Mucosa of stomach (tissue), 1 donor: Measurements from ENCODE around the gene TANGO6.

Experiments used
- H3K27me3 ChIP-seq: one replicate; pipeline ENCODE4 v1.7.0; 2013; ENCODE audit warnings: mild to moderate bottlenecking, low read length; ENCODE audit not compliant: control insufficient read depth, insufficient read depth
- H3K36me3 ChIP-seq: one replicate; pipeline ENCODE4 v1.7.0; 2013; ENCODE audit warnings: low read length; ENCODE audit not compliant: control insufficient read depth, insufficient read depth
- H3K4me1 ChIP-seq: one replicate; pipeline ENCODE4 v1.7.0; 2013; ENCODE audit warnings: mild to moderate bottlenecking, low read length; ENCODE audit not compliant: control insufficient read depth, insufficient read depth
- H3K4me3 ChIP-seq: one replicate; pipeline ENCODE4 v1.7.0; 2013; ENCODE audit warnings: low read length
- H3K9ac ChIP-seq: one replicate; pipeline ENCODE4 v1.7.0; 2013; ENCODE audit warnings: mild to moderate bottlenecking, low read length, moderate library complexity
- H3K9me3 ChIP-seq: one replicate; pipeline ENCODE4 v1.7.0; 2013; ENCODE audit warnings: mild to moderate bottlenecking, low read length, moderate library complexity; ENCODE audit not compliant: control insufficient read depth
- donor health status: Pancreatic carcinoma.

The TANGO6 gene

DNA sequence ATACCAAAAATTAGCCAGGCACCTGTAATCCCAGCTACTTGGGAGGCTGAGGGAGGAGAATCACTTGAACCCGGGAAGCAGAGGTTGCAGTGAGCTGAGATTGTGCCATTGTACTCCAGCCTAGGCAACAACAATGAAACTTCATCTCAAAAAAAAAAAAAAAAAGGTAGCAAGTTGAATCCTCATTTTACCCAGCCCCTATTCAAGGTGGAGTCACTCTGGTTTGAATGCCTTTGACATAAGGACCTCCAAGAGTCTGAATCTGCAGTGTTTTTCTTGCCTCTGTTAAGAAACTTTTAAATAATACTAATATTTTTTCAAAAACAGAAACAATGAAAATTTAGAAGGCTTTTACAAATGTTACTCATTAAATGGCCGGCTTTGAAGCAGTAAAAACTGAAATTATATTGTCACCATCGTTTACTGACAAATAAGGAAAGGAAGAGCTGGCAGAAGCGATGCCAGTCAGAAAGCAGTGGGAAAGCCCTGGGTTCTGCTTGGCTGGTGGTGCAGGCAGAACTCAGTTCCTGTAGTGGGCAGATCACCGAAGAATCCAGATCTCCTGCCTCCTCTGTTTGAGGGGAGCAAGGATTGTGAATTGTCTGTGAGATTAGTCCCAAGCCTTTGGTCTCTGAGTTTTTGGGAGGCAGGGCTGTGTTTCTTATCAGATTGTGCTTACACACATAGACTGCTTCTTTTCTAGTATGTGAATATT, 162.5 kb downstream of the TANGO6 start:
- no peaks in the 10 kb centered on the region for H3K36me3 ChIP-seq
- H3K9ac ChIP-seq: no peak overlapping the region
- H3K9me3 ChIP-seq: no peaks in the 10 kb centered on the region
- peaks cover 5% of the 10 kb centered on the region for H3K4me1 ChIP-seq
- H3K4me3 ChIP-seq: no peak overlapping the region
- no peaks in the 10 kb centered on the region for H3K27me3 ChIP-seq

DNA sequence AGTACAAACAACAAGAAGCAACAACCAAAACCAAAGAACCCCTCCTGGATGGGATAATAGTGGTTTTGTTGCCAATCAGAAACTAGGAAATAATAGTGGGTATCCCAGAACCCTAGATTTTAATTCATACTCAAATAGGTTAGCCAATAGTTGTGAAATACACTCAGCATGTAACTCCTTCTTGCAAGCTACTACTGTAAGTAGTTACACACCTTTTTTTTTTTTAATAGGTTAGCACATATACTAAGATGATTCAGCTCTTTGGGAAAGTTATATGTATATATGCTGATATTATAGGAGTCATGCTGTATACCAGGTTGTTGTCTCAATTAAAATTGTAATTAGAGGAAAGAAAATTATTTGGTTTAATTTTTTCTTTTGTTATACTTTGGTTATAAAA, 169.6 kb downstream of the TANGO6 start:
- Histone ChIP-seq H3K27me3 (no peaks in the 10 kb centered on the region), H3K36me3 (no peaks in the 10 kb centered on the region), H3K4me3 (no peak overlapping the region), H3K9me3 (no peaks in the 10 kb centered on the region), H3K9ac (no peak overlapping the region), H3K4me1 (peaks cover 12% of the 10 kb centered on the region)

DNA sequence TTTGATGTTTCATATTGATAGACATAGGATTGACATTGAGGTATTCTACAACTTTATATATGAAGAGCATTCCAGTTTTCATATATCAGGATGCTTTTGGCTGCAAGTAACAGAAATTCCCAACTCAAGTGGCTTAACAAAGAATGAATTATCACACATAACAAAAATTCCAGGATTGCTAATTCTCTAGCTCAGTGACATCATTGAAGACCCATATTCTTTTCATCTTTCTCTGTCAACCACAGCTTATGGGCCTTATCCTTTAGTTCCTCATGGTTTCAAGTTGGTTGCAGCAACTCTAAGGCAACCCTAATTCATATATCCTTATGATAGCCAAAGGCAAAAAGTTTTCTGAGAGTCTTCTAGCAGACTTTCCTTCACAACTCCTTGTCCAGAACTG, 170.7 kb downstream of the TANGO6 start:
- no peaks in the 10 kb centered on the region for H3K27me3 ChIP-seq
- H3K4me1 ChIP-seq: peaks cover 12% of the 10 kb centered on the region
- H3K9ac ChIP-seq: no peak overlapping the region
- H3K4me3 ChIP-seq: no peak overlapping the region
- H3K9me3 ChIP-seq: no peaks in the 10 kb centered on the region
- H3K36me3 ChIP-seq: no peaks in the 10 kb centered on the region

DNA sequence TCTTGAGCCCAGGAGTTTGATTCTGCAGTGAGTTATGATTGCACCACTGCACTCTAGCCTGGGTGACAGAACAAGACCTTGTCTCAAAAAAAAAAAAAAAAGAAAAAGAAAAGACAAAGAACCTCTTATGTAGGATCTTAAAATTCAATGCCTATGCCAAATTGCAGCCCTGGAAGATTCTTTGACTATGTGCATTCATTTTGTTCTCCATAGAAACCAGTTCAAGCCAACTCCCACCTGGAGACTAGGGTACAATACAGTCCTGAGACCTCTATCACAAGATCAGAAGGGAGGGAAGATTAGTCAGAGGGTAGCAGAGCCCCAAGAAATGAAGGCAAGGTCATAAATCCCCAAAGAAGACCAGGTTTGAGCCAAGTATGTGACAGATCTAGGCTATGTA, 171.5 kb downstream of the TANGO6 start:
- Histone ChIP-seq H3K9ac (no peak overlapping the region), H3K4me1 (peaks cover 12% of the 10 kb centered on the region), H3K4me3 (no peak overlapping the region), H3K27me3 (no peaks in the 10 kb centered on the region), H3K36me3 (no peaks in the 10 kb centered on the region), H3K9me3 (no peaks in the 10 kb centered on the region)

DNA sequence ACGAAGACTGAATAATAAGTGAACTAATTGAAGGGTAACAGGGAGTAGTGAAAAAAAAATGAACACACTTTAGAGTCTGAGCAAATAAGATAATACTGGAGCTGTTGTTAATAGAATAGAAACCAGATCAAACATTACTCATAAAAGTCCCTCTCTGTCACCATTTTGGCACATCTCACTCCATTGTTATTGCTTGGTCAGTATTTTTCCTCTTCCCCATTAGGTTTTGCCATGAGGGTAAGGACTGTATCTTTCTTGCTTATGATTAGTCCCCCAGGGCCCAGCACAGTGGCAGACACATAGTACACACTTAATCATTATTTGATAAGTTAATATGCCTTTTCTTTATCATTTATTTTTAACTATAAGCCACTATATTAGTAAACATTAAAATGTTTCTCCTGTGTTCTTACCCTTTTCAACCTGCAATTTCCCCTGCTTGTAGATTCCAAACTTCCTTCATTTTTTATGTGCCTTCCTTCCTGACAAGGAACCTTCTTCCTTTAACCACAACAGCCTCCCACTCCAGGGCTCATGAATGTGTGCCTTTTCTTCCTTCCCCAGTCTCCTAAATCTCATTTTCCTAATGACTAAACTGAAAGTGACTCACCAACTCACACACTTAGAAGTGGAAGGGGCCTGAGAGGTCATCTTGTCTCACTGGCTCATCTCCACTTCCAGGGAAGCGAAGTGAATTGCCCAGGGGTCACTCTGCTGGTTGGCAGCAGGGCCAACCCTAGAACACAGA, 173.9 kb downstream of the TANGO6 start:
- H3K4me3 ChIP-seq: no peak overlapping the region
- peaks cover 7% of the 10 kb centered on the region for H3K4me1 ChIP-seq
- no peaks in the 10 kb centered on the region for H3K9me3 ChIP-seq
- H3K36me3 ChIP-seq: no peaks in the 10 kb centered on the region
- no peaks in the 10 kb centered on the region for H3K27me3 ChIP-seq
- no peak overlapping the region for H3K9ac ChIP-seq

DNA sequence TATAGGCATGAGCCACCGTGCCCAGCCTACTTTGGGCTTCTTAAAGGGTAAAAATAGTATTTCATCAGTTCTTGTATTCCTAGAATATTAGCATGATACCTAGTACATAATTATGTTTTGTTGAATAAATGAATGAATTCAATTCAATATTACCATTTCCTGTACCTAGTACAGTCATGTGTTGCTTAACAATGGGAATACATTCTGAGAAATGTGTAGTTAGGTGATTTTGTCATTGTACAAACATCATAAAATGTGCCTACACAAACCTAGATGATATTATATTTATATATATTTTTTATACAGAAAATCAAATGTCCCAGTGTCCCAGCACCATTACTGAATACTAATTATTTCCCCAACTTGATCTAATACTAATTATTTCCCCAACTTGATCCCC, 176.5 kb downstream of the TANGO6 start:
- Histone ChIP-seq H3K9ac (no peak overlapping the region), H3K36me3 (no peaks in the 10 kb centered on the region), H3K4me1 (peaks cover 7% of the 10 kb centered on the region), H3K4me3 (no peak overlapping the region), H3K9me3 (no peaks in the 10 kb centered on the region), H3K27me3 (no peaks in the 10 kb centered on the region)

DNA sequence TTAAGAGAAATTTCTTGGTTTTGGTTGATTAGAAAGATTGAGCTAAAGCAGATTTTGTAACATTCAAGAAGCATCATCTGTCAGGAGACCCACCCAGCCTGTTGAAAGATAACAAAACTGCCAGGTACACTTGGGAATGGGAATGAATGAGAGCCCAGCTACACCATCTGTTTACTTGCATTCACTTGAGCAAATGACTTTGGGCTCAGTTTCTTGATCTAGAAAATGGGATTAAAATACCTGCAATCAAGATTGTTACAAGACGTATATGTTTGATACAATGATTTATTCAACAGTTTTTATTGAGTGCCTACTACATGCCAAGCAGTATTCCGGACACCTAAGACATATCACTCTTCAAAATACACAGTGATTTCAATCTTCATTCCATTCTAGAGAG, 185.8 kb downstream of the TANGO6 start:
- H3K27me3 ChIP-seq: no peaks in the 10 kb centered on the region
- H3K9me3 ChIP-seq: no peaks in the 10 kb centered on the region
- no peak overlapping the region for H3K4me3 ChIP-seq
- peaks cover 10% of the 10 kb centered on the region for H3K4me1 ChIP-seq
- no peak overlapping the region for H3K9ac ChIP-seq
- no peaks in the 10 kb centered on the region for H3K36me3 ChIP-seq

DNA sequence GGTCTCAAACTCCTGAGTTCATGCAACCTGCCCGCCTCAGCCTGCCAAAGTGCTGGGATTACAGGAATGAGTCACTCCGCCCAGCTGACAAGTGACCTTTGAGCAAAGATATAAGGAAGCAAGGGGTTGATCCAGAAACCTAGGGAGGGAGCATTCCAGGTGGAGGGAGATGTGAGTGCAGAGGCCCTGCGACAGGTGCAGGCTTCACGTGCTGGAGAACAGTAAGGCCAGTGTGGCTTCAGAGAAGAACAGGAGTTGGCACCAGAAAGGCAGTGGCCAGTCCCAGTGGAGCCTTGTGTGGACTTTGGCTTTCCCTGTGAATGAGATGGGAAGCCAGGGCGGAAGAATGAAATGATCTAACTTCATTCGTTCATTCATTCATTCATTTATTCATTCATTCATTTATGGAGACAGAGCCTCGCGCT, 188.6 kb downstream of the TANGO6 start:
- Histone ChIP-seq H3K4me1 (peaks cover 10% of the 10 kb centered on the region), H3K9ac (no peak overlapping the region), H3K27me3 (no peaks in the 10 kb centered on the region), H3K4me3 (no peak overlapping the region), H3K9me3 (no peaks in the 10 kb centered on the region), H3K36me3 (no peaks in the 10 kb centered on the region)

DNA sequence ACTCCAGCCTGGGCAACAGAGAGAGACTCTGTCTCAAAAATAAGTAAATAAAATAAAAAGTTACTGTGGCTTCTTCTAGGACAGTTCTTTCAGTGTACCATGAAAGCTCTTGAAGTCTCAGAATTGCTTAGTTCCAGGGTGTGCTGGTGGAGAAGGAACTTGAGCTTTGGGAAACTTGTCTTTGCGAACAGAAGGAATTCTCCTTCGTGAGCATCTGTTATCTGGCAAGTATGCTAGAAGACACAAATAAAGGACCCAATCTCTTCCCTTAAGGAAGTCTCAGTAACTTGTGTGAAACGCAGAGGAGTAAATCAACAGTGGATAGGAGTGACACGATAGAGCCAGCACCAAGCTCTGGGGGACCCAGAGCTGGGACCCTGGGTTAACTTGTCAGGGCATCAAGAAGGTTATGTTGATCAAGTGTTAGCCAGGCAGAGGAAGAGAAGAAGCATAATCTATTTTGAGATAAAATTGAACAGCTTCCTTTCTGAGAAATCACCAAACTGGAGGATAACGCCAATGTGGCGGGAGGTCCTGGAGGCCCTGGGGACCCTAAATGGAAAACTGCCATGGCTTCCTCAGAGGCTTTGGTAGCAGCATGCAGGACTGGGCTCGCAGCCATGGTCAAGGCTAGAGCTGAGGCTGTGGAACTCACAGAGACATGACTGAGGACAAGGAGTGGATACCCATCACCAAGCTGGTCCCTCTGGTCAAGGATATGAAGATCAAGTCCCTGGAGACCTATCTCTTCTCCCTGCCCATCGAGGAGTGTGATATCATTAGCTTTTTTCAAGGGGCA, 190.0 kb downstream of the TANGO6 start:
- Histone ChIP-seq H3K36me3 (no peaks in the 10 kb centered on the region), H3K9ac (no peak overlapping the region), H3K4me3 (no peak overlapping the region), H3K27me3 (no peaks in the 10 kb centered on the region), H3K4me1 (peaks cover 10% of the 10 kb centered on the region), H3K9me3 (no peaks in the 10 kb centered on the region)

DNA sequence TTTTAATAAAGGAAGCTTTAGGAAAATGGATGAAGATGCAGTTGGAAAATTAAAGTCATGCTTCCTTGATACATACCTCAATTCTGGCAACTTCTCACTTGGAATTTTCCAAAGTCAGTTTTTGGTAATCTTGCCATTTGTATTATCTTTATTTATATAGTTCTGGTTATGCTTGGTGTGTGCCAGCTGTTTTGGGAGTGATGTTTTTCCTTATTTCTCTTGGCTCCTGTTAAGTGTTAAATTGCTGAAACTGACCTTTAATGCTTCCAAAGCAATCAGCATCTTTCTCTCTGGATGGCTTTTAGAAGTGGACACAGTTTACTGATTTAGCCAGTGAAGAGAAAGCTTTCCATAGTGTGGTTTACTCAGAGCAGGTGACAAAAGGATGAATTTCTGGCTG, 192.0 kb downstream of the TANGO6 start:
- no peaks in the 10 kb centered on the region for H3K9me3 ChIP-seq
- H3K9ac ChIP-seq: no peak overlapping the region
- H3K4me3 ChIP-seq: no peak overlapping the region
- H3K4me1 ChIP-seq: peaks cover 10% of the 10 kb centered on the region
- H3K36me3 ChIP-seq: no peaks in the 10 kb centered on the region
- H3K27me3 ChIP-seq: no peaks in the 10 kb centered on the region

DNA sequence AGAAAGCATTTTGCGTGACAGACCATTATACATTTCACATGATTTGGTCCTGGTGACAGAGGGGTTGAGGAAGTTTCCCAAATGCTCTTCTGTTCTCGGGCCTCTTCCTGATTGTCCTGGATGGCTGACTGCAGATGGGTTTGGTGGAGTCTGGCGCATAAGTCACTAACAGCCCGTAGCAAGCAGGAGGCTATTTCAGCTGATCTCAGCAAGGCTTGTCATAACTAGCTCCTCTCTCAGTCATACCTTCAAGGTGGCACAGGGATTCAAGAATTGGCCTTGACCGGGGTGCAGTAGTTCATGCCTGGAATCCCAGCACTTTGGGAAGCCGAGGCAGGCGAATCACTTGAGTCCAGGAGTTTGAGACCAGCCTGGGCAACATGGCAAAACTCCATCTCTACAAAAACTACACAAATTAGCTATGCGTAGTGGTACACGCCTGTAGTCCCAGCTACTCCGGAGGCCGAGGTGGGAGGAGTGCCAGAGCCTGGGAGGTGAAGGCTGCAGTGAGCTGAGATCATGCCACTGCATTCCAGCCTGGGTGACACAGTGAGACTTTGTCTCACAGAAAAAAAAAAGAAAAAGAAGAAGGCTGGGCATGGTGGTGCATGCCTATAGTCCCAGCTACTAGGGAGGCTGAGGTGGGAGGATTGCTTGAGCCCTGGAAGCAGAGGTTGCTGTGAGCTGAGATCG, 193.2 kb downstream of the TANGO6 start:
- H3K9me3 ChIP-seq: no peaks in the 10 kb centered on the region
- no peak overlapping the region for H3K4me3 ChIP-seq
- H3K36me3 ChIP-seq: no peaks in the 10 kb centered on the region
- H3K4me1 ChIP-seq: peaks cover 6% of the 10 kb centered on the region
- H3K27me3 ChIP-seq: no peaks in the 10 kb centered on the region
- no peak overlapping the region for H3K9ac ChIP-seq
